A549 (cell line): Measurements from ENCODE around the gene CENPU. TPM values are rescaled to one million over a fixed set of nuclear protein-coding genes. Genes with fewer than 3 reads are reported as not detected.

Experiments
- ATAC-seq, 2 experiments: fragments of 200-7000 bp in 1 of 2; fragments of >200 bp in 1 of 2; cut with Nextera tagmentation in 1 of 2; cut with Tn5 transposase in 1 of 2; 3 replicates each; pipeline versions ENCODE4 v1.8.0 to v1.9.1; 2018 to 2020; ENCODE audit warnings: mild to moderate bottlenecking in 1 of 2, moderate library complexity in 1 of 2
- CTCF ChIA-PET: fragments of 300-600 bp; sonication (Branson Sonifier 250); formaldehyde crosslinking; extraction: SDS; loops from one replicate; lab custom pipeline; 2021; ENCODE audit warnings: antibody characterized with exemption, inconsistent platforms; lab: Yijun Ruan, JAX
- POLR2A ChIA-PET: fragments of 350-600 bp; formaldehyde crosslinking; extraction: SDS; loops from one replicate; lab custom pipeline; 2021; ENCODE audit warnings: antibody characterized with exemption, inconsistent platforms; lab: Yijun Ruan, JAX
- DNase-seq, 2 experiments: peaks; one replicate each; pipeline versions ENCODE4 v3.0.0 to v3.0.0-alpha.2; 2011 to 2016; ENCODE audit warnings: low read depth in 1 of 2, low spot score in 1 of 2
- FAIRE-seq: peaks from 2 replicates; lab custom pipeline; 2011; peaks lifted over from hg19 to GRCh38; lab: Jason Lieb, UNC
- H3K27ac ChIP-seq, 2 experiments: fragments of >200 bp; sonication (Bioruptor Twin); formaldehyde crosslinking; 3 replicates each; pipeline ENCODE4 v1.5.1; 2016 to 2017
- H3K4me1 ChIP-seq: fragments of >200 bp; sonication (Bioruptor Twin); formaldehyde crosslinking; 3 replicates; pipeline ENCODE4 v1.6.1; 2016
- H3K4me2 ChIP-seq: fragments of >200 bp; sonication (Bioruptor Twin); formaldehyde crosslinking; 3 replicates; pipeline ENCODE4 v1.6.1; 2016
- H3K4me3 ChIP-seq: fragments of >200 bp; sonication (Bioruptor Twin); formaldehyde crosslinking; 3 replicates; pipeline ENCODE4 v1.5.1; 2016
- H3K9me3 ChIP-seq: fragments of >200 bp; sonication (Bioruptor Twin); formaldehyde crosslinking; 3 replicates; pipeline ENCODE4 v1.6.1; 2016
- ATOH8 ChIP-seq: fragments of 250-450 bp; sonication (Bioruptor Pico); IDR thresholded peaks from 2 replicates; pipeline ENCODE4 v1.5.0; 2020; ENCODE audit warnings: low read depth, mild to moderate bottlenecking, moderate library complexity
- CTCF ChIP-seq: fragments of >200 bp; sonication (Bioruptor Twin); formaldehyde crosslinking; IDR thresholded peaks from 3 replicates; pipeline ENCODE4 v1.5.1; 2016
- EHF ChIP-seq: fragments of 250-450 bp; sonication (Bioruptor Pico); IDR thresholded peaks from 2 replicates; pipeline ENCODE4 v1.5.0; 2020; ENCODE audit warnings: mild to moderate bottlenecking
- EHMT2 ChIP-seq: fragments of 200-600 bp; sonication (generic); IDR thresholded peaks from 2 replicates; pipeline ENCODE4 v1.6.1; 2016; ENCODE audit warnings: antibody characterized with exemption, low read depth, mild to moderate bottlenecking, moderate library complexity
- ELK1 ChIP-seq: fragments of 150-350 bp; IDR thresholded peaks from 2 replicates; pipeline ENCODE4 v1.6.1; 2014; ENCODE audit warnings: low read depth, mild to moderate bottlenecking, low read length
- FOSB ChIP-seq: fragments of 250-450 bp; sonication (Bioruptor Pico); IDR thresholded peaks from 2 replicates; pipeline ENCODE4 v1.5.0; 2020; ENCODE audit warnings: mild to moderate bottlenecking, moderate library complexity
- HDAC2 ChIP-seq: fragments of 200-600 bp; sonication (generic); IDR thresholded peaks from 2 replicates; pipeline ENCODE4 v1.6.1; 2016
- HES2 ChIP-seq: fragments of >200 bp; sonication (Bioruptor Twin); formaldehyde crosslinking; IDR thresholded peaks from 2 replicates; pipeline ENCODE4 v1.6.1; 2016
- HEYL ChIP-seq: fragments of 250-450 bp; sonication (Bioruptor Pico); IDR thresholded peaks from 2 replicates; pipeline ENCODE4 v1.8.0; 2021; ENCODE audit warnings: mild to moderate bottlenecking, moderate library complexity
- HMGXB4 ChIP-seq: fragments of 250-450 bp; sonication (Bioruptor Pico); IDR thresholded peaks from 2 replicates; pipeline ENCODE4 v1.5.0; 2021; ENCODE audit warnings: mild to moderate bottlenecking, moderate library complexity, borderline replicate concordance
- HOXB5 ChIP-seq: fragments of 250-450 bp; sonication (Bioruptor Pico); IDR thresholded peaks from 2 replicates; pipeline ENCODE4 v1.5.0; 2020; ENCODE audit warnings: mild to moderate bottlenecking, moderate library complexity
- JUNB ChIP-seq: fragments of >200 bp; sonication (Bioruptor Twin); formaldehyde crosslinking; IDR thresholded peaks from 2 replicates; pipeline ENCODE4 v1.6.1; 2016
- KDM1A ChIP-seq: fragments of 200-600 bp; sonication (generic); IDR thresholded peaks from 2 replicates; pipeline ENCODE4 v1.6.1; 2016; ENCODE audit warnings: low read depth, mild to moderate bottlenecking
- MAFK ChIP-seq: fragments of 450-650 bp; IDR thresholded peaks from 2 replicates; pipeline ENCODE4 v1.6.1; 2014; ENCODE audit not compliant: partially characterized antibody
- PBX3 ChIP-seq: IDR thresholded peaks from 2 replicates; pipeline ENCODE4 v1.6.1; 2012
- POLR2A ChIP-seq: IDR thresholded peaks from 2 replicates; pipeline ENCODE4 v1.6.1; 2012; ENCODE audit warnings: mild to moderate bottlenecking, low read length
- POLR2AphosphoS2 ChIP-seq: conservative IDR thresholded peaks from 2 replicates; pipeline ENCODE4 v1.6.1; 2012; ENCODE audit warnings: low read length, improper control_type of control experiment, inconsistent platforms
- RAD21 ChIP-seq, 2 experiments: fragments of >200 bp in 1 of 2; sonication (Bioruptor Twin) in 1 of 2; formaldehyde crosslinking in 1 of 2; IDR thresholded peaks in 1 of 2; conservative IDR thresholded peaks in 1 of 2; 2 replicates in 1 of 2; 3 replicates in 1 of 2; pipeline ENCODE4 v1.6.1; 2012 to 2018; ENCODE audit warnings: inconsistent platforms in 1 of 2
- RCOR1 ChIP-seq: fragments of 150-350 bp; IDR thresholded peaks from 2 replicates; pipeline ENCODE4 v1.6.1; 2014; ENCODE audit warnings: antibody characterized with exemption, low read length, low read depth
- RFX5 ChIP-seq: fragments of 450-650 bp; IDR thresholded peaks from 2 replicates; pipeline ENCODE4 v1.7.1; 2014; ENCODE audit warnings: antibody characterized with exemption, mild to moderate bottlenecking, moderate library complexity
- RNF2 ChIP-seq: fragments of 200-600 bp; sonication (generic); IDR thresholded peaks from 2 replicates; pipeline ENCODE4 v1.6.1; 2016; ENCODE audit warnings: low read depth, mild to moderate bottlenecking, antibody characterized with exemption, moderate library complexity, borderline replicate concordance
- SMC3 ChIP-seq: fragments of >200 bp; sonication (Bioruptor Twin); formaldehyde crosslinking; IDR thresholded peaks from 3 replicates; pipeline ENCODE4 v1.6.1; 2018; ENCODE audit warnings: inconsistent platforms
- ZC3H11A ChIP-seq: fragments of 450-650 bp; IDR thresholded peaks from 2 replicates; pipeline ENCODE4 v1.6.1; 2014; ENCODE audit warnings: antibody characterized with exemption, mild to moderate bottlenecking
- WGBS: methylation state at CpG from one replicate; pipeline ENCODE4 v1.1.6; 2017; ENCODE audit errors: missing lambda C conversion rate; 5-methylcytosine and 5-hydroxymethylcytosine counted together
- polyA plus RNA-seq, 4 experiments: library from polyadenylated mRNA; depleted of rRNA in 3 of 4; stranded (reverse); fragments of >200 nt; fragmentation: RNase III in 1 of 4; extraction: RNeasy Plus Mini Kit Qiagen cat#74134 plus additional on column Dnase treatment in 1 of 4; gene quantifications; 2 replicates in 3 of 4; 3 replicates in 1 of 4; pipeline ENCODE4 v1.2.3, GENCODE V29; 2011 to 2017
- TF ChIP-seq, protein P1 (sequence below): IDR thresholded peaks from 2 replicates; pipeline ENCODE4 v1.6.1; 2012

The CENPU gene
- polyA plus RNA-seq, 2 of the 4 experiments (the other 2 are of a cell fraction): 22.9 to 28.4 TPM

DNA sequence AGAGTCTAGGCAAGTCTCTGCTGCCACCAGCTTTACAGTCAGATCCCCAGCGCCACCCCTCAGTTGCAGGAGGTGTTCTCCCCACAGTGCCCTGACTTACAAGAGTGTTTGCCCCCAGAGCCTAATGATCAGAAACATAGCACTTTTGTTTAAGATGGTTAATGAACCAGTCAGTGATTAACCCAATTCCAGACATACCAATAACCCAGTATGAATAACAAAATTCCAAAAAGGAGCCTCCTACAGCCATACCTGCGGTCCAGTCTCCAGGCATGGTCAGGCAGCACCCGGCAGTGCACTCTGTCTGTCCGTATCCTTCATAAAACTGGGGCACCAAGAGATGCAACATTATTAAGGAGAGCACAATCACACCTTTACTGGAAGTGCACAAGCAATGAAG lies 30.7 kb upstream of the CENPU start:
- FAIRE-seq (no peak), DNase-seq (no peak), ATAC-seq (no peak)
- TF ChIP-seq HOXB5 (CRISPR knock-in tag) (no peak), SMC3 (no peak), KDM1A (no peak), RAD21 (conservative IDR thresholded peaks at IDR 0.05 in 1 of 2, IDR thresholded peaks at IDR 0.05 in 1 of 2) (no peak), HES2 (no peak), POLR2A (no peak), ATOH8 (CRISPR knock-in tag) (no peak), EHF (no peak), RFX5 (no peak), POLR2AphosphoS2 (no peak), EHMT2 (no peak), ZC3H11A (no peak)
- TF ChIP-seq, protein P1, sequence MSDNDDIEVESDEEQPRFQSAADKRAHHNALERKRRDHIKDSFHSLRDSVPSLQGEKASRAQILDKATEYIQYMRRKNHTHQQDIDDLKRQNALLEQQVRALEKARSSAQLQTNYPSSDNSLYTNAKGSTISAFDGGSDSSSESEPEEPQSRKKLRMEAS: no peak
- WGBS: 93% methylated on average over 3 of the region's 4 CpGs
- ChIA-PET CTCF (no interaction called here), POLR2A (no interaction called here)
- no peaks in the 10 kb centered on the region for H3K9me3 ChIP-seq
- no peak overlapping the region for H3K4me2 ChIP-seq
- H3K27ac ChIP-seq: no peak overlapping the region
- no peaks in the 10 kb centered on the region for H3K4me1 ChIP-seq
- H3K4me3 ChIP-seq: no peak overlapping the region

- no peak overlapping the region for H3K27ac ChIP-seq
- no peak for FAIRE-seq
- TF ChIP-seq RCOR1 (no peak), HMGXB4 (CRISPR knock-in tag) (no peak)
- H3K4me1 ChIP-seq: no peaks in the 10 kb centered on the region
- DNase-seq: no peak
- no peak overlapping the region for H3K4me3 ChIP-seq
- H3K9me3 ChIP-seq: no peaks in the 10 kb centered on the region
- ChIA-PET POLR2A (no interaction called here), CTCF (interaction anchor here (0.7 to 1.4 kb wide), 2 partner anchors 12 to 18 kb away, joined by 3 to 7 read pairs; no protein-coding TSS in a partner anchor)
- WGBS: 87% methylated on average over 14 of the region's 14 CpGs
- H3K4me2 ChIP-seq: no peak overlapping the region
- ATAC-seq: no peak
Measured at GRCh38 chr4:184763150-184763780, 29.4 kb upstream of the CENPU start.

DNA sequence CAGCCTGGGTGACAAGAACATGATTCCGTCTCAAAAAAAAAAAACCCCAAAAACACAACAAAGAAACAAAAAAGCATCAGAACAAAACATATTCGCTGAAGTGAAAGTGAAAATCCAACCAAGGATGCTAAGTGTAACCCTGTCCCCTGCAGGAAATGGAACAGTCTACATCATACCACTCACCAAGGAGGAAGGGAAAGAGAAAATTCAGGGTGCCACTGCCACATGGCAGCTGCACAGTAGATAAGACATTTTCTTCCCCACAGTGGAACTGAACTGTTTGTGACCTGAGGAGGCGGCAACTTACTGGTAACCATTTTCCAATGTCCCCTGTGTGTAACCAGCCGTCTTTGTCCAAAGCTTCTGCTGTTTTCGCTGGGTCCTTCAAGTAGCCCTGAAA lies 28.2 kb upstream of the CENPU start:
- Histone ChIP-seq H3K4me1 (no peaks in the 10 kb centered on the region), H3K9me3 (no peaks in the 10 kb centered on the region), H3K27ac (no peak overlapping the region), H3K4me3 (no peak overlapping the region), H3K4me2 (no peak overlapping the region)
- ChIA-PET CTCF (no interaction called here), POLR2A (no interaction called here)
- FAIRE-seq (no peak), DNase-seq (no peak), ATAC-seq (no peak)
- no peak for TF ChIP-seq JUNB
- TF ChIP-seq HEYL: no peak
- TF ChIP-seq MAFK: no peak
- no peak for TF ChIP-seq ELK1
- no peak for TF ChIP-seq FOSB (CRISPR knock-in tag)
- no peak for TF ChIP-seq PBX3
- no peak for TF ChIP-seq CTCF
- no peak for TF ChIP-seq HDAC2
- no peak for TF ChIP-seq RNF2
- WGBS: 85% methylated on average over 5 of the region's 5 CpGs
